Measurements from ENCODE around the gene POU2F3. TPM values are rescaled to one million over a fixed set of nuclear protein-coding genes. Genes with fewer than 3 reads are reported as not detected.

Gene POU2F3
- total RNA-seq, 1 donor from 2014 or later: not detected

DNA sequence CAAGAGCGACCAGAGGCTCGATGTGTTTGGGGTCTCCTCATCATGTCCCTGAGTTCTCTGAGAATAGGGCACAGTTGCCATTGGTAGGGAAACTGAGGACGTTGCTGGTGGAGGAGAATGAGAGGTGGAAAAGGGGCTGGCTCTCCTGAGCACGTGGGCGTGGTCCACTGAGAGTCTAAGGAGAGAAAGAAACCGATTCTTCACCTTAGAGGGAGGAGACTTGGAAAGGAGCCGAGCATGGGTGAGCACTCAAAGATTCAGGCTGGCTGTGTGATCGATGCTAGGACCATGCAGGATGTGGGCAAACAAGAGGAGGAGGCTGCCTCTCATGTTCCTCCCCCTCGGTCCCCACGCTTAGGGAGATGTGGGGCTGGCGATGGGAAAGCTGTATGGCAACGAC, 65.3 kb downstream of the POU2F3 start:
- Mint-ChIP-seq H3K27ac (ENCODE audit: unreplicated experiment) (no peak overlapping the region), H3K9me3 (ENCODE audit: unreplicated experiment) (no peaks in the 10 kb centered on the region), H3K27me3 (ENCODE audit: unreplicated experiment) (peaks cover 6% of the 10 kb centered on the region), H3K36me3 (ENCODE audit: unreplicated experiment) (no peaks in the 10 kb centered on the region), H3K4me1 (ENCODE audit: unreplicated experiment) (peaks cover 6% of the 10 kb centered on the region), H3K4me3 (ENCODE audit: unreplicated experiment) (no peak overlapping the region)
- TF ChIP-seq, protein P1, sequence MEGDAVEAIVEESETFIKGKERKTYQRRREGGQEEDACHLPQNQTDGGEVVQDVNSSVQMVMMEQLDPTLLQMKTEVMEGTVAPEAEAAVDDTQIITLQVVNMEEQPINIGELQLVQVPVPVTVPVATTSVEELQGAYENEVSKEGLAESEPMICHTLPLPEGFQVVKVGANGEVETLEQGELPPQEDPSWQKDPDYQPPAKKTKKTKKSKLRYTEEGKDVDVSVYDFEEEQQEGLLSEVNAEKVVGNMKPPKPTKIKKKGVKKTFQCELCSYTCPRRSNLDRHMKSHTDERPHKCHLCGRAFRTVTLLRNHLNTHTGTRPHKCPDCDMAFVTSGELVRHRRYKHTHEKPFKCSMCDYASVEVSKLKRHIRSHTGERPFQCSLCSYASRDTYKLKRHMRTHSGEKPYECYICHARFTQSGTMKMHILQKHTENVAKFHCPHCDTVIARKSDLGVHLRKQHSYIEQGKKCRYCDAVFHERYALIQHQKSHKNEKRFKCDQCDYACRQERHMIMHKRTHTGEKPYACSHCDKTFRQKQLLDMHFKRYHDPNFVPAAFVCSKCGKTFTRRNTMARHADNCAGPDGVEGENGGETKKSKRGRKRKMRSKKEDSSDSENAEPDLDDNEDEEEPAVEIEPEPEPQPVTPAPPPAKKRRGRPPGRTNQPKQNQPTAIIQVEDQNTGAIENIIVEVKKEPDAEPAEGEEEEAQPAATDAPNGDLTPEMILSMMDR (IDR thresholded peaks at IDR 0.05): no peak
- no peak for DNase-seq (ENCODE audit: extremely low spot score, unreplicated experiment)

DNA sequence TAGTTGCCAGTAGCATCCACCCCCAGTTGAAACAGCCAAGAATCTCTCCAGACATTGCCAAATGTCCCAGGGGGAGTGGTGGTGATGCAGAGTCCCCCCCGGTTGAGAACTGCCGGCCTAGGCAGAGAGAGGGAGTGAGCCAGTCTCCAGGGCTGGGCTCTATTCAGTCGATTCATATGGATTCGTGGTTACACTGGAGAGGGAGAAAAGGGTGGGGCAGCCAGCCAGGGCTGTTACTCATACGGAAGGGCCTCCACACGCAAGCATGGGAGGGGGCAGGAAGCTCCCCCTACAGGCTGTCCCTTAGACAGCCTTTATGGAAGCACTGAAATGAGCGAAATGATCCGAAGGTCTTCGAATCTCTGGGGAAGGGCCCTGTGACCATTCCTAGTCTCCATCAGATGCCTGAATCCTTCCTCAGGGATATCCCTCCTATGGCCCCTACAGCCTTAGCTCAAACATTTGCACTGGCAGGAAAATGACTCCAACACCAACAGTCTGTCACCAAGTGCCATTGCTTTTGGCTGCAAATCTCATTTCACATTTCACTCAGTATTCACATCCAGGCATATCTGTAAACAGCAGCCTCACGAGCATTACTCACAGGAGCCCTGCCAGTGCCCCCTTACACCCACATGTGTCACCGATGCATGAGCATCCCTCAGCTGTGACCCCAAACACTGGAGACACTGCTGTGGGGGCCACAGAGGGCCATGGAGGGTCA, 66.7 kb downstream of the POU2F3 start:
- Mint-ChIP-seq H3K36me3 (ENCODE audit: unreplicated experiment) (no peaks in the 10 kb centered on the region), H3K4me3 (ENCODE audit: unreplicated experiment) (no peak overlapping the region), H3K27ac (ENCODE audit: unreplicated experiment) (no peak overlapping the region), H3K4me1 (ENCODE audit: unreplicated experiment) (peaks cover 6% of the 10 kb centered on the region), H3K9me3 (ENCODE audit: unreplicated experiment) (no peaks in the 10 kb centered on the region), H3K27me3 (ENCODE audit: unreplicated experiment) (peaks cover 5% of the 10 kb centered on the region)
- TF ChIP-seq, protein P1 (IDR thresholded peaks at IDR 0.05): peak; percentile 59
- no peak for DNase-seq (ENCODE audit: extremely low spot score, unreplicated experiment)

DNA sequence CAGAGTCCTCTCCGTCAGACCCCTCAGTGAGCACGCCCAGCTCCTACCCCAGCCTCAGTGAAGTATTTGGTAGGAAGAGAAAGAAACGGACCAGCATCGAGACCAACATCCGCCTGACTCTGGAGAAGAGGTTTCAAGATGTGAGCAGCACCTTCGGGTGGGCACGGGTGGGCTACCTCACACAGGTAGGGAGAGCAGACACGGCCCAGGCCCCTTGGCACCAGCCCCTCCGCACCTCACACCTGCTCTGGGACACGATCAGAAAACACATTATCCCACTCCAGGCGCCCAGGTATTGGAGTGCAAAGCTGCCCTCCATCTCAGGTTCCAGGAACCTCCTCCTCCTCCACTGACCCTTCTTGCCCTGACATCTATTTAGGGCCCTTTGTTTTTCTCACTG, 67.5 kb downstream of the POU2F3 start:
- Mint-ChIP-seq H3K27me3 (ENCODE audit: unreplicated experiment) (peaks cover 2% of the 10 kb centered on the region), H3K9me3 (ENCODE audit: unreplicated experiment) (no peaks in the 10 kb centered on the region), H3K27ac (ENCODE audit: unreplicated experiment) (no peak overlapping the region), H3K4me1 (ENCODE audit: unreplicated experiment) (peaks cover 6% of the 10 kb centered on the region), H3K4me3 (ENCODE audit: unreplicated experiment) (no peak overlapping the region), H3K36me3 (ENCODE audit: unreplicated experiment) (no peaks in the 10 kb centered on the region)
- no peak for DNase-seq (ENCODE audit: extremely low spot score, unreplicated experiment)
- TF ChIP-seq, protein P1 (IDR thresholded peaks at IDR 0.05): no peak

DNA sequence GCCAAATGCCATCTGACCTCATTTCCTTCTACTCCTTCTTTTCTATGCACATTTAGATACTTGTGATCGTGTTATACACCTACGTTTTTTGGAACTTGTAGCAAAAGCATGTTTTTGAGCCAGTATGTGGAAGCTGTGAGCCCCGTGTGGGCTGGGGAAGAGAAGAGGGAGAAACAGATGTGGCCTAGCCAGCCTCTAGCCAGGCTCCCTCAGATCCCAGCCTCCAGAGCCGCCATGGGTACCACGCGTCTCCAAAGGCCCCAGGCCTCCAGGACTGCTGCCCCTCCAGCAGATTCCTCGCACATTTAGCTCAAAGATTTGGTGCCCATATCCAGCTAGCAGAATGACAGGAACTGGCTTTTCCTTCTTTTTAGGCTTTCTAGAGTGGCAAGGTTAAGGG, 68.1 kb downstream of the POU2F3 start:
- Mint-ChIP-seq H3K27ac (ENCODE audit: unreplicated experiment) (no peak overlapping the region), H3K27me3 (ENCODE audit: unreplicated experiment) (peaks cover 8% of the 10 kb centered on the region), H3K4me3 (ENCODE audit: unreplicated experiment) (no peak overlapping the region), H3K36me3 (ENCODE audit: unreplicated experiment) (no peaks in the 10 kb centered on the region), H3K4me1 (ENCODE audit: unreplicated experiment) (peaks cover 6% of the 10 kb centered on the region), H3K9me3 (ENCODE audit: unreplicated experiment) (no peaks in the 10 kb centered on the region)
- no peak for DNase-seq (ENCODE audit: extremely low spot score, unreplicated experiment)
- TF ChIP-seq, protein P1 (IDR thresholded peaks at IDR 0.05): no peak

DNA sequence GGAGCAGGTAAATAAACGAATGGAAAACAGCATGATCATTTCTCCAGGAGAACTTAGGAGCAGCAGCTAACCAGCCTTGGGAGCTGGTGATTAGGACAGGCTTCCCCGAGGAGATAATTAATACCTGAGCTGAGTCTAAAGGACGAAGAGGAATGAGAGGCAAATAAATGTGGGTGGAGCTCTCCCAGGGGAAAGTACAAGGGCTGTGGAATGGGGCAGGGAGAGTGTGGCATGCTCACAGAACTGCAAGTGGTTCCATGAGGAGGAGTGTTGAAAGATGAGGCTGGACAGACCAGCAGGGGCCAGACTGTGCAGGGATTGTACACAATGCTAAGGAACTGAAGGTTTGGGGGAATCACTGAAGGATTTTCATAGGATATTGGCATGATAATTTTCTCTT, 70.9 kb downstream of the POU2F3 start:
- peaks cover 6% of the 10 kb centered on the region for H3K4me1 Mint-ChIP-seq (ENCODE audit: unreplicated experiment)
- H3K4me3 Mint-ChIP-seq (ENCODE audit: unreplicated experiment): no peak overlapping the region
- no peaks in the 10 kb centered on the region for H3K36me3 Mint-ChIP-seq (ENCODE audit: unreplicated experiment)
- TF ChIP-seq, protein P1 (IDR thresholded peaks at IDR 0.05): no peak
- H3K27me3 Mint-ChIP-seq (ENCODE audit: unreplicated experiment): peaks cover 11% of the 10 kb centered on the region
- H3K9me3 Mint-ChIP-seq (ENCODE audit: unreplicated experiment): no peaks in the 10 kb centered on the region
- no peak overlapping the region for H3K27ac Mint-ChIP-seq (ENCODE audit: unreplicated experiment)
- no peak for DNase-seq (ENCODE audit: extremely low spot score, unreplicated experiment)
